HL-60 (cell line): ENCODE measurements around the gene RFPL2.
A peak's percentile ranks its signal among the peaks of the same experiment; 100 is the strongest.
"Not testable (repeated sequence)": the region's sequence is repeated elsewhere in the genome, so short reads cannot be mapped to it uniquely, and the experiment has no call there.

Experiments used
- DNase-seq, 2 experiments: peaks; one replicate each; pipeline ENCODE4 v3.0.0-alpha.2; 2010 to 2020; ENCODE audit warnings: low read depth in 1 of 2, low spot score in 1 of 2
- H3K27ac ChIP-seq: fragments of 250-450 bp; sonication (Bioruptor Pico); replicated peaks from 2 replicates; pipeline ENCODE4 v1.5.1; 2020; ENCODE audit warnings: mild to moderate bottlenecking, moderate library complexity
- H3K27me3 ChIP-seq: fragments of 250-450 bp; sonication (Bioruptor Pico); 2 replicates; pipeline ENCODE4 v1.5.1; 2021; ENCODE audit warnings: mild to moderate bottlenecking, moderate library complexity; ENCODE audit not compliant: insufficient read depth, poor library complexity, severe bottlenecking
- H3K4me3 ChIP-seq: replicated peaks from 2 replicates; pipeline ENCODE4 v1.5.1; 2011; ENCODE audit warnings: mild to moderate bottlenecking, control low read depth, low read length; ENCODE audit not compliant: insufficient read depth
- GABPA ChIP-seq: IDR thresholded peaks from 2 replicates; pipeline ENCODE4 v1.6.1; 2012; ENCODE audit warnings: low read depth
- POLR2AphosphoS5 ChIP-seq: IDR thresholded peaks from 2 replicates; pipeline ENCODE4 v1.6.1; 2012; ENCODE audit warnings: low read depth
- SPI1 ChIP-seq: IDR thresholded peaks from 2 replicates; pipeline ENCODE4 v1.6.1; 2012; ENCODE audit warnings: low read depth, mild to moderate bottlenecking, borderline replicate concordance
- TF ChIP-seq, protein P1 (sequence below): IDR thresholded peaks from 2 replicates; pipeline ENCODE4 v1.6.1; 2012; ENCODE audit warnings: low read depth; ENCODE audit not compliant: insufficient replicate concordance
- TF ChIP-seq, protein P2 (sequence below): IDR thresholded peaks from one replicate; pipeline ENCODE4 v1.5.1; 2011; ENCODE audit warnings: low read length, control low read depth, inconsistent platforms; ENCODE audit not compliant: insufficient read depth

The RFPL2 gene

GRCh38 chr22:32154727-32155126, 50.1 kb downstream of the RFPL2 start:
- H3K27ac ChIP-seq, H3K27me3 ChIP-seq, H3K4me3 ChIP-seq, DNase-seq: not testable (repeated sequence)

DNA sequence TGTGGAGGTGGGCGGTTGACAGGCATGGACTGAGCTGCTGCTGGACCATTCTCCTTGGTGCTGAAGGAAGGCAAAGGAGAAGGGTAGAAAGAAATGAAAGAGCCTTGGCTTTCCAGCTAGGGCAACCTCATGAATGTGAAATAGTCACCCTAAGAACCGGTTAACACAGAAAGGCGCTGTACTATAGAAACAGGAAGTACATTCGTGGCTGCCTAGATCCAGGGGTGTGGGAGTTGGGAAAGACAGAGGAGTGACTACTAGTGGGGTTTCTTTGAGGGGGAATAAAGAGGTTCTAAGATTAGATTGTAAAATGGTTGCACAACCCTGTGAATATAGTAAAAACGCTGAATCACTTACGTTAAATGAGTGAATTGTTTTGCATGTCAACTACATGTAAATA, 53.2 kb downstream of the RFPL2 start:
- not testable (repeated sequence) for H3K4me3 ChIP-seq, H3K27me3 ChIP-seq, H3K27ac ChIP-seq
- TF ChIP-seq, protein P1, sequence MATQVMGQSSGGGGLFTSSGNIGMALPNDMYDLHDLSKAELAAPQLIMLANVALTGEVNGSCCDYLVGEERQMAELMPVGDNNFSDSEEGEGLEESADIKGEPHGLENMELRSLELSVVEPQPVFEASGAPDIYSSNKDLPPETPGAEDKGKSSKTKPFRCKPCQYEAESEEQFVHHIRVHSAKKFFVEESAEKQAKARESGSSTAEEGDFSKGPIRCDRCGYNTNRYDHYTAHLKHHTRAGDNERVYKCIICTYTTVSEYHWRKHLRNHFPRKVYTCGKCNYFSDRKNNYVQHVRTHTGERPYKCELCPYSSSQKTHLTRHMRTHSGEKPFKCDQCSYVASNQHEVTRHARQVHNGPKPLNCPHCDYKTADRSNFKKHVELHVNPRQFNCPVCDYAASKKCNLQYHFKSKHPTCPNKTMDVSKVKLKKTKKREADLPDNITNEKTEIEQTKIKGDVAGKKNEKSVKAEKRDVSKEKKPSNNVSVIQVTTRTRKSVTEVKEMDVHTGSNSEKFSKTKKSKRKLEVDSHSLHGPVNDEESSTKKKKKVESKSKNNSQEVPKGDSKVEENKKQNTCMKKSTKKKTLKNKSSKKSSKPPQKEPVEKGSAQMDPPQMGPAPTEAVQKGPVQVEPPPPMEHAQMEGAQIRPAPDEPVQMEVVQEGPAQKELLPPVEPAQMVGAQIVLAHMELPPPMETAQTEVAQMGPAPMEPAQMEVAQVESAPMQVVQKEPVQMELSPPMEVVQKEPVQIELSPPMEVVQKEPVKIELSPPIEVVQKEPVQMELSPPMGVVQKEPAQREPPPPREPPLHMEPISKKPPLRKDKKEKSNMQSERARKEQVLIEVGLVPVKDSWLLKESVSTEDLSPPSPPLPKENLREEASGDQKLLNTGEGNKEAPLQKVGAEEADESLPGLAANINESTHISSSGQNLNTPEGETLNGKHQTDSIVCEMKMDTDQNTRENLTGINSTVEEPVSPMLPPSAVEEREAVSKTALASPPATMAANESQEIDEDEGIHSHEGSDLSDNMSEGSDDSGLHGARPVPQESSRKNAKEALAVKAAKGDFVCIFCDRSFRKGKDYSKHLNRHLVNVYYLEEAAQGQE = peak; percentile 60
- DNase-seq = peak in 1 of 2 experiments; percentile 50

GRCh38 chr22:32150647-32151046, 54.2 kb downstream of the RFPL2 start:
- DNase-seq = peak in 1 of 2 experiments; percentile 18
- H3K4me3 ChIP-seq, H3K27me3 ChIP-seq, H3K27ac ChIP-seq: not testable (repeated sequence)

- not testable (repeated sequence) for DNase-seq, H3K27me3 ChIP-seq, H3K27ac ChIP-seq, H3K4me3 ChIP-seq
Measured at GRCh38 chr22:32148372-32148771, 56.5 kb downstream of the RFPL2 start.

DNA sequence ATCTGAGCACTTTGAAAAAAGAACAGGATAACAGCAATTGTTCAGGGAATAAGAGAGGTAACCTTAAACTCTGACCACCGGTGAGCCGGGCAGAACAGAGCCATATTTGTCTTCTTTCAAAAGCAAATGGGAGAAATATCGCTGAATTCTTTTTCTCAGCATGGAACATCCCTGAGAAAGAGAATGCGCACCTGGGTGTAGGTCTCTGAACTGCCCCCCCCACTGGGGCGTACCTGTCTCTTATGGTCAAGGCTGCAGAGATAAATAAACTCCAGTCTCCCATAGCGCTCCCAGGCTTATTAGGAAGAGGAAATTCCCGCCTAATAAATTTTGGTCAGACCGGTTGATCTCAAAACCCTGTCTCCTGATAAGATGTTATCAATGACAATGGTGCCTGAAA, 57.7 kb downstream of the RFPL2 start:
- not testable (repeated sequence) for H3K4me3 ChIP-seq, H3K27ac ChIP-seq, DNase-seq, H3K27me3 ChIP-seq

- peak in 1 of 2 experiments; percentile 87 for DNase-seq
- H3K27me3 ChIP-seq = no peaks in the 10 kb centered on the region
- TF ChIP-seq SPI1 = peak; percentile 91
- TF ChIP-seq, protein P1 = no peak
- H3K27ac ChIP-seq = peak overlapping the region; percentile 32; the same call in 1 of the 2 replicates
- H3K4me3 ChIP-seq = no peak overlapping the region
Measured at GRCh38 chr22:32144496-32145274, 60.2 kb downstream of the RFPL2 start.

- Histone ChIP-seq H3K27ac (no peak overlapping the region), H3K27me3 (no peaks in the 10 kb centered on the region), H3K4me3 (no peak overlapping the region)
- no peak for DNase-seq
- TF ChIP-seq POLR2AphosphoS5 (no peak), GABPA (no peak), SPI1 (no peak)
- TF ChIP-seq, protein P2, sequence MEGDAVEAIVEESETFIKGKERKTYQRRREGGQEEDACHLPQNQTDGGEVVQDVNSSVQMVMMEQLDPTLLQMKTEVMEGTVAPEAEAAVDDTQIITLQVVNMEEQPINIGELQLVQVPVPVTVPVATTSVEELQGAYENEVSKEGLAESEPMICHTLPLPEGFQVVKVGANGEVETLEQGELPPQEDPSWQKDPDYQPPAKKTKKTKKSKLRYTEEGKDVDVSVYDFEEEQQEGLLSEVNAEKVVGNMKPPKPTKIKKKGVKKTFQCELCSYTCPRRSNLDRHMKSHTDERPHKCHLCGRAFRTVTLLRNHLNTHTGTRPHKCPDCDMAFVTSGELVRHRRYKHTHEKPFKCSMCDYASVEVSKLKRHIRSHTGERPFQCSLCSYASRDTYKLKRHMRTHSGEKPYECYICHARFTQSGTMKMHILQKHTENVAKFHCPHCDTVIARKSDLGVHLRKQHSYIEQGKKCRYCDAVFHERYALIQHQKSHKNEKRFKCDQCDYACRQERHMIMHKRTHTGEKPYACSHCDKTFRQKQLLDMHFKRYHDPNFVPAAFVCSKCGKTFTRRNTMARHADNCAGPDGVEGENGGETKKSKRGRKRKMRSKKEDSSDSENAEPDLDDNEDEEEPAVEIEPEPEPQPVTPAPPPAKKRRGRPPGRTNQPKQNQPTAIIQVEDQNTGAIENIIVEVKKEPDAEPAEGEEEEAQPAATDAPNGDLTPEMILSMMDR = no peak
- TF ChIP-seq, protein P1 = no peak
Measured at GRCh38 chr22:32142600-32142999, 62.3 kb downstream of the RFPL2 start.
